Spleen (tissue), 11 donors: ENCODE measurements around the gene TTLL12. TPM values are rescaled to one million over a fixed set of nuclear protein-coding genes. Genes with fewer than 3 reads are reported as not detected.

Experiments
- DNase-seq: peaks from one replicate; pipeline ENCODE4 v3.0.0-alpha.2; 2020
- H3K27ac ChIP-seq, 8 donors: fragments of 200-600 bp; sonication (generic) in 7 of 8; 1 replicate in 4 of 8; 2 replicates in 4 of 8; pipeline versions ENCODE4 v1.5.0 to v1.8.0; 2016 to 2021; ENCODE audit warnings: inconsistent platforms in 4 of 8, mild to moderate bottlenecking in 4 of 8, moderate library complexity in 1 of 8
- H3K27me3 ChIP-seq, 7 donors: fragments of 200-600 bp; sonication (generic) in 6 of 7; replicated peaks in 1 of 7; 1 replicate in 4 of 7; 2 replicates in 3 of 7; pipeline versions ENCODE4 v1.5.0 to v1.8.0; 2016 to 2021; ENCODE audit warnings: inconsistent platforms in 3 of 7, mild to moderate bottlenecking in 1 of 7
- H3K36me3 ChIP-seq, 6 donors: fragments of 200-600 bp; sonication (generic) in 5 of 6; 1 replicate in 4 of 6; 2 replicates in 2 of 6; pipeline versions ENCODE4 v1.5.0 to v1.8.0; 2016 to 2021; ENCODE audit warnings: inconsistent platforms in 2 of 6
- H3K4me1 ChIP-seq, 6 donors: fragments of 200-600 bp; sonication (generic) in 5 of 6; 1 replicate in 3 of 6; 2 replicates in 3 of 6; pipeline versions ENCODE4 v1.5.0 to v1.8.0; 2016 to 2021; ENCODE audit warnings: inconsistent platforms in 3 of 6
- H3K4me3 ChIP-seq, 8 donors: fragments of 200-600 bp; sonication (generic) in 7 of 8; 1 replicate in 4 of 8; 2 replicates in 4 of 8; pipeline versions ENCODE4 v1.5.0 to v1.8.0; 2016 to 2021; ENCODE audit warnings: inconsistent platforms in 4 of 8, mild to moderate bottlenecking in 4 of 8, moderate library complexity in 2 of 8
- H3K9me3 ChIP-seq, 8 donors: fragments of 200-600 bp; sonication (generic) in 7 of 8; 1 replicate in 4 of 8; 2 replicates in 4 of 8; pipeline versions ENCODE4 v1.5.0 to v1.8.0; 2016 to 2021; ENCODE audit warnings: inconsistent platforms in 4 of 8
- POLR2A ChIP-seq, 3 donors: fragments of 450-650 bp; IDR thresholded peaks; one replicate each; pipeline ENCODE4 v1.5.1; 2017; ENCODE audit warnings: antibody characterized with exemption in 3 of 3, mild to moderate bottlenecking in 1 of 3
- POLR2AphosphoS5 ChIP-seq, 3 donors: sonication (generic); formaldehyde crosslinking; IDR thresholded peaks; one replicate each; pipeline ENCODE4 v1.5.1; 2017; ENCODE audit warnings: antibody characterized with exemption in 3 of 3
- WGBS, 5 donors: extraction: QIAGEN DNeasy Blood & Tissue Kit in 3 of 5; methylation state at CpG; one replicate each; pipeline versions ENCODE4 v1.1.5 to v1.1.7; 2013 to 2018; 5-methylcytosine and 5-hydroxymethylcytosine counted together
- intact Hi-C: fragments of 100-400 bp; cut with DNase I; formaldehyde crosslinking; loops from one replicate; pipeline ENCODE4 v1.15.0; 2023; ENCODE audit warnings: low total_unique reads
- polyA plus RNA-seq, 3 donors: library from polyadenylated mRNA; stranded (reverse); fragments of 200-250 nt; gene quantifications; one replicate each; pipeline ENCODE4 v1.2.1, GENCODE V29; 2013
- total RNA-seq, 7 donors: library from RNA; depleted of rRNA in 3 of 7; stranded (reverse); fragments of >200 nt in 3 of 7; fragmentation: NEBNext Ultra II Directional in 4 of 7; extraction: Animal tissue kit (Norgen Biotek cat#: 25700) in 4 of 7; gene quantifications; one replicate each; pipeline versions ENCODE4 v1.1.0 to v1.2.1, GENCODE V29; 2016 to 2021
- TF ChIP-seq, protein P1 (sequence below), 11 experiments: fragments of 200-600 bp in 7 of 11; fragments of 450-650 bp in 4 of 11; sonication (generic) in 4 of 11; IDR thresholded peaks in 8 of 11; conservative IDR thresholded peaks in 3 of 11; 1 replicate in 7 of 11; 2 replicates in 4 of 11; pipeline versions ENCODE4 v1.4.0 to v1.8.0; 2016 to 2021; ENCODE audit warnings: antibody characterized with exemption in 11 of 11, inconsistent platforms in 4 of 11, mild to moderate bottlenecking in 1 of 11
- donor health status: healthy with polysubstance abuse.
- donor health status: DM: no; HTN: no; CAD: no; lungs with moderate emphysema.
- donor health status: DM: no; HTN: no; CAD: no.
- donor health status: Bipolar disorder and iron deficiency.
- donor health status: healthy.
- donor health status: DM: no; HTN: no; CAD: no.
- donor health status: DM: yes; HTN: yes; CAD: no.

Gene TTLL12
- total and polyA plus RNA-seq, 10 donors, result 8.7 to 21.6 (median 18.2) TPM

DNA sequence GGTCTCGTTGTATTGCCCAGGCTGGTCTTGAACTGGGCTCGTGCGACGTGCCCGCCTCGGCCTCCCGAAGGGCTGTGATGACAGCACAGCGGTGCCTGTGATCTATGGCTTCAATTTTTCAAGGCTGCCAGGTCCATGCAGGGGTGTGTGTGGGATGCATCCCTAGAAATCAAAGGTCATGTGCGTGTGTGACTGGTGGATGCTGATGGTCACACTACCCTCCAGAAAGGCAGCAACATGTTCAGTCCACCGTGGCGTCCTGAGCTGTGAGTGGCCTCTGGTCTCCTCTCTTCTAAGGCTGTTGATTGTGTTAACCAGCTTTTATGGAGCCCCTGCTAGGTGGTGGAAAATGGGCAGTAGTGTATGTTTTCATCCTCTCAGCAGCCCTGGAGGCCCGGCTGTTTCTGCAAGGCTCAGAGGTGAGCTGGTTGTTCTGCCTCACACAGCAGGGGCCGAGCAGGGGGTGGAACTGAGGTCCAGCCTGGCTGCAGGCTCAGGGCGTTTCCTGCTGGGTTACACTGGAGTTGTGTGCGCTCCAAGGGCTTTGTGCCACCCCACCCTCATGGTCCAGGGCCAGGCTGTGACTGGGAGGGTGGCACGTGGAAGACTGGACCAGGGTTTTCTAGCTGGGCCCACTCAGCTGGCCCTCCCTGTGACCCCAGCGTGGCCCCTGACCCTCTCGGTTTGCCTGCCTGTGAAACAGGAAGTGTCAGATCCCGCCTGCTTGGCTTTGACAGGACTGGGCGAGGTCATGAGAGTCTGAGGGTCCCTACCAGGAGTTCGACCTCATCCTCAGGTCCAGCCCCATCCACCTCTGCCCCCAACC is 68.7 kb downstream of the TTLL12 start:
- Histone ChIP-seq H3K9me3 (no peaks in the 10 kb centered on the region), H3K4me1 (peaks cover 6 to 68% (median 37%) of the 10 kb centered on the region in 6 donors), H3K36me3 (no peaks in the 10 kb centered on the region), H3K4me3 (no peak overlapping the region), H3K27me3 (peaks cover 0 to 68% (median 9%) of the 10 kb centered on the region in 7 donors), H3K27ac (peak overlapping the region in 4 of 8 donors; percentile 0 to 47 (median 39))
- TF ChIP-seq POLR2AphosphoS5 (IDR thresholded peaks at IDR 0.05), result peak in 1 of 3 donors; percentile 39
- no peak for TF ChIP-seq POLR2A (IDR thresholded peaks at IDR 0.05)
- intact Hi-C loops, result no loop called here
- DNase-seq, result no peak
- 63 to 72% (median 64%) methylated on average over 16 to 21 of the region's 21 CpGs for WGBS, 5 donors

DNA sequence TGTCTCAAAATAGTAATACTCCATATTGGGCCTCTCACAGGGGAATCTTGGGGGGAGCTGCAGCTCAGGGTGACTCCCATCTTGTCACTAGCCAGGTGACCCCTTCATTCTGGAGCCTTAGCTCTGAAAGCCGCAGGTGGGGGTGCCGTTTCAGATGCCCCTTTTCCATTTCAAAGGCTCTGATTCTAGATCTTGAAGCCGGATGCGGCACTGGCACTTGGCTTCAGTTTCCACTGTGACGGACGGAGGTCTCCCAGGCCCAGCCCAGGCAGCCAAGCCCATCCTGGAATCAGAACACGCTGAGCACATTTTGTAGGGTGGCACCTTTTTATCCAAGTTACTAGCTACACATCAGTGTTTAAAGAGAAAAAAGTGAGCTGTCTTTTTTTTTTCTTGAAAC is 70.0 kb downstream of the TTLL12 start:
- no peaks in the 10 kb centered on the region for H3K36me3 ChIP-seq
- H3K27ac ChIP-seq, result no peak overlapping the region
- intact Hi-C loops, result no loop called here
- H3K9me3 ChIP-seq, result no peaks in the 10 kb centered on the region
- DNase-seq, result no peak
- WGBS, 5 donors, result 92 to 97% (median 93%) methylated on average over 7 of the region's 7 CpGs
- TF ChIP-seq POLR2AphosphoS5 (IDR thresholded peaks at IDR 0.05) (no peak), POLR2A (IDR thresholded peaks at IDR 0.05) (no peak)
- TF ChIP-seq, protein P1, sequence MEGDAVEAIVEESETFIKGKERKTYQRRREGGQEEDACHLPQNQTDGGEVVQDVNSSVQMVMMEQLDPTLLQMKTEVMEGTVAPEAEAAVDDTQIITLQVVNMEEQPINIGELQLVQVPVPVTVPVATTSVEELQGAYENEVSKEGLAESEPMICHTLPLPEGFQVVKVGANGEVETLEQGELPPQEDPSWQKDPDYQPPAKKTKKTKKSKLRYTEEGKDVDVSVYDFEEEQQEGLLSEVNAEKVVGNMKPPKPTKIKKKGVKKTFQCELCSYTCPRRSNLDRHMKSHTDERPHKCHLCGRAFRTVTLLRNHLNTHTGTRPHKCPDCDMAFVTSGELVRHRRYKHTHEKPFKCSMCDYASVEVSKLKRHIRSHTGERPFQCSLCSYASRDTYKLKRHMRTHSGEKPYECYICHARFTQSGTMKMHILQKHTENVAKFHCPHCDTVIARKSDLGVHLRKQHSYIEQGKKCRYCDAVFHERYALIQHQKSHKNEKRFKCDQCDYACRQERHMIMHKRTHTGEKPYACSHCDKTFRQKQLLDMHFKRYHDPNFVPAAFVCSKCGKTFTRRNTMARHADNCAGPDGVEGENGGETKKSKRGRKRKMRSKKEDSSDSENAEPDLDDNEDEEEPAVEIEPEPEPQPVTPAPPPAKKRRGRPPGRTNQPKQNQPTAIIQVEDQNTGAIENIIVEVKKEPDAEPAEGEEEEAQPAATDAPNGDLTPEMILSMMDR (IDR thresholded peaks at IDR 0.05 in 8 of 11, conservative IDR thresholded peaks at IDR 0.05 in 3 of 11), result no peak
- peaks cover 0 to 81% (median 22%) of the 10 kb centered on the region in 7 donors for H3K27me3 ChIP-seq
- no peak overlapping the region for H3K4me3 ChIP-seq
- peaks cover 6 to 61% (median 37%) of the 10 kb centered on the region in 6 donors for H3K4me1 ChIP-seq

Other genes starting within 250 kb of the TTLL12 start
- 10 to 100 TPM; 48.0 to 98.1 (median 78.2) TPM for gene PACSIN2, start 172.0 kb downstream of the TTLL12 start, total RNA-seq
- 10 to 100 TPM; 24.2 to 38.0 (median 25.1) TPM for gene PACSIN2, start 172.0 kb downstream of the TTLL12 start, polyA plus RNA-seq
- gene TTLL1, start 97.7 kb downstream of the TTLL12 start, total RNA-seq, result 1 to 10 TPM; 2.9 to 5.6 (median 3.7) TPM
- gene TTLL1, start 97.7 kb downstream of the TTLL12 start, polyA plus RNA-seq, result 1 to 10 TPM; 2.8 to 4.0 (median 3.5) TPM
- gene BIK, start 76.4 kb downstream of the TTLL12 start, total RNA-seq, result 1 to 10 TPM; 1.1 to 6.8 (median 2.5) TPM
- gene BIK, start 76.4 kb downstream of the TTLL12 start, polyA plus RNA-seq, result 10 to 100 TPM in 1 of 3 donors, 1 to 10 TPM in 2; 2.0 to 14.2 (median 2.1) TPM
- gene MCAT, start 43.7 kb downstream of the TTLL12 start, total RNA-seq, result 10 to 100 TPM in 5 of 7 donors, 1 to 10 TPM in 2; 8.3 to 25.3 (median 11.3) TPM
- 10 to 100 TPM in 2 of 3 donors, 1 to 10 TPM in 1; 7.6 to 13.0 (median 11.7) TPM for gene MCAT, start 43.7 kb downstream of the TTLL12 start, polyA plus RNA-seq
- 100 to 1,000 TPM in 6 of 7 donors, 10 to 100 TPM in 1; 90.1 to 596 (median 199) TPM for gene TSPO, start 35.6 kb downstream of the TTLL12 start, total RNA-seq
- 100 to 1,000 TPM; 115 to 182 (median 122) TPM for gene TSPO, start 35.6 kb downstream of the TTLL12 start, polyA plus RNA-seq
- 10 to 100 TPM; 12.5 to 43.5 (median 20.3) TPM for gene SCUBE1, start 156.2 kb upstream of the TTLL12 start, total RNA-seq
- 1 to 10 TPM in 2 of 3 donors, under 1 TPM in 1; 0.46 to 3.0 (median 2.0) TPM for gene SCUBE1, start 156.2 kb upstream of the TTLL12 start, polyA plus RNA-seq
- under 1 TPM in 1 of 7 donors, not detected in 6; 0.13 TPM for gene MPPED1, start 224.9 kb upstream of the TTLL12 start, total RNA-seq
- under 1 TPM; 0.02 to 0.04 (median 0.03) TPM for gene MPPED1, start 224.9 kb upstream of the TTLL12 start, polyA plus RNA-seq